ENCODE measurements around the gene CNKSR2.

Gene CNKSR2

GRCh38 chrX:21606002-21606401 lies 231.8 kb downstream of the CNKSR2 start:
- no peak for DNase-seq (ENCODE audit: low read depth)
- TF ChIP-seq, protein P1, sequence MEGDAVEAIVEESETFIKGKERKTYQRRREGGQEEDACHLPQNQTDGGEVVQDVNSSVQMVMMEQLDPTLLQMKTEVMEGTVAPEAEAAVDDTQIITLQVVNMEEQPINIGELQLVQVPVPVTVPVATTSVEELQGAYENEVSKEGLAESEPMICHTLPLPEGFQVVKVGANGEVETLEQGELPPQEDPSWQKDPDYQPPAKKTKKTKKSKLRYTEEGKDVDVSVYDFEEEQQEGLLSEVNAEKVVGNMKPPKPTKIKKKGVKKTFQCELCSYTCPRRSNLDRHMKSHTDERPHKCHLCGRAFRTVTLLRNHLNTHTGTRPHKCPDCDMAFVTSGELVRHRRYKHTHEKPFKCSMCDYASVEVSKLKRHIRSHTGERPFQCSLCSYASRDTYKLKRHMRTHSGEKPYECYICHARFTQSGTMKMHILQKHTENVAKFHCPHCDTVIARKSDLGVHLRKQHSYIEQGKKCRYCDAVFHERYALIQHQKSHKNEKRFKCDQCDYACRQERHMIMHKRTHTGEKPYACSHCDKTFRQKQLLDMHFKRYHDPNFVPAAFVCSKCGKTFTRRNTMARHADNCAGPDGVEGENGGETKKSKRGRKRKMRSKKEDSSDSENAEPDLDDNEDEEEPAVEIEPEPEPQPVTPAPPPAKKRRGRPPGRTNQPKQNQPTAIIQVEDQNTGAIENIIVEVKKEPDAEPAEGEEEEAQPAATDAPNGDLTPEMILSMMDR (IDR thresholded peaks at IDR 0.05; ENCODE audit: low read depth, low read length, missing control alignments): no peak
- in situ Hi-C loops (cut with HindIII; ENCODE audit: low sequenced_read_pairs): no loop called here
- no peak overlapping the region for H3K4me3 ChIP-seq (ENCODE audit: low read depth, low read length)

- in situ Hi-C loops (cut with HindIII; ENCODE audit: low sequenced_read_pairs): no loop called here
- DNase-seq (ENCODE audit: low read depth): no peak
- no peak overlapping the region for H3K4me3 ChIP-seq (ENCODE audit: low read depth, low read length)
- TF ChIP-seq, protein P1 (IDR thresholded peaks at IDR 0.05; ENCODE audit: low read depth, low read length, missing control alignments): no peak
Observed at GRCh38 chrX:21610168-21610567, 235.9 kb downstream of the CNKSR2 start.

- DNase-seq (ENCODE audit: low read depth): no peak
- H3K4me3 ChIP-seq (ENCODE audit: low read depth, low read length): no peak overlapping the region
- TF ChIP-seq, protein P1 (IDR thresholded peaks at IDR 0.05; ENCODE audit: low read depth, low read length, missing control alignments): no peak
- in situ Hi-C loops (cut with HindIII; ENCODE audit: low sequenced_read_pairs): no loop called here
Observed at GRCh38 chrX:21612154-21612553, 237.9 kb downstream of the CNKSR2 start.

DNA sequence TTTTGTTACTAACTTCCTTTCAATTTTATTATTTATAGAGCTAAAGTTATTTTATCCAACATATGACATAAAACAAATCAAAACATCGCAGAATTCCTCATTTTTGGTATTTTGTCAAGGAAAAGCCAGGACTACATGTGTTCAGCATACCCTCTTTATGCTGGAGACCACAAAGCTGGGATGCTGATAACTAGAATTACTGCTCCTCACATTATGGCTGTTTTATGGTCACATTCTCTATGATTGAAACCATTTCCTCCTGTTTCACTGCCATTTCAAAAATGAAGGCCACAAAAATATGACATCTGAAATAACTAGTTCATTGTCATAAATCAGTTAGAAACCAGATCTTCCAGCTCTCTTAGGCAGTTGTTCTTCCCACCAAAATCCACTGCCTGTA lies 242.2 kb downstream of the CNKSR2 start:
- DNase-seq (ENCODE audit: low read depth): no peak
- H3K4me3 ChIP-seq (ENCODE audit: low read depth, low read length): no peak overlapping the region
- TF ChIP-seq, protein P1 (IDR thresholded peaks at IDR 0.05; ENCODE audit: low read depth, low read length, missing control alignments): no peak
- in situ Hi-C loops (cut with HindIII; ENCODE audit: low sequenced_read_pairs): no loop called here

- DNase-seq (ENCODE audit: low read depth): no peak
- TF ChIP-seq, protein P1 (IDR thresholded peaks at IDR 0.05; ENCODE audit: low read depth, low read length, missing control alignments): no peak
- H3K4me3 ChIP-seq (ENCODE audit: low read depth, low read length): no peak overlapping the region
- in situ Hi-C loops (cut with HindIII; ENCODE audit: low sequenced_read_pairs): no loop called here
Observed at GRCh38 chrX:21620234-21620633, 246.0 kb downstream of the CNKSR2 start.

DNA sequence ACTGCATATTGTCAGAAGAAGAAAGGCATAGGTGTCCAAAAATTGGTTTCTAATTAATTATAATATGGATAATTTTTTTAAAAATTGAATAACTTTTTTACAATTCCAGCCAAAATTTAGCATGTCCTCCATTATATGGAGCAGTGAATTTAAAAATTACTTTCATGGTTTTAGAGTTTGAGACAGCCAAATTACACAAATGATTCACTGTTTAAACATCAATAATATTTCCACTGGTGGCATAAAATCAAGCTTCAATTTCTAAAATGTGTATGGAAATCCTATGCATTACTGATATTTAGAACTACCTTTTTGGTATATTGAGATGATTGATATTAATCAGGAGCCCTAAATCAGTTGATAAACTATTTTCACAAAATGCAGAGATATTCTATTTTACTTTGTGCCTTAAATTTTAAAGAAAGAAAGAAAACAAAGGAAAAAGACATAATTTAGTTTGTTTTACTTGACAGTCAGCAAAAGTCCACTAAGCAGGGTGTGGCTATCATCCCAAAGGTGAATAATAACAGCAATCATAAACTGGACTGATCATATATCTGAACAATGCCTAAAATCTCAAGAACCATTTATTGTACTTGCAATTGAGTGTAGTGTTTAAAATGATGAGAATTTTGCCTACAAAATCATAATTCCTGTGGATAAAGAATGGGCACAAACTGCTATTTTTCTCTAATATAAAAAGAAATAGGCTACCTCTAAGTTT lies 249.7 kb downstream of the CNKSR2 start:
- H3K4me3 ChIP-seq (ENCODE audit: low read depth, low read length): no peak overlapping the region
- in situ Hi-C loops (cut with HindIII; ENCODE audit: low sequenced_read_pairs): no loop called here
- TF ChIP-seq, protein P1 (IDR thresholded peaks at IDR 0.05; ENCODE audit: low read depth, low read length, missing control alignments): no peak
- no peak for DNase-seq (ENCODE audit: low read depth)

Data from astrocyte of the cerebellum (primary cell).